HEK293T (cell line): ENCODE data around the gene PSMA3.

ENCODE experiments used
- CTCF ChIA-PET: fragments of 350-600 bp; formaldehyde crosslinking; extraction: SDS; loops from one replicate; lab custom pipeline; 2021; ENCODE audit warnings: antibody characterized with exemption, inconsistent platforms; lab: Yijun Ruan, JAX
- POLR2A ChIA-PET: fragments of 350-600 bp; formaldehyde crosslinking; extraction: SDS; loops from one replicate; lab custom pipeline; 2020; ENCODE audit warnings: antibody characterized with exemption, inconsistent platforms; lab: Yijun Ruan, JAX
- DNase-seq: peaks from one replicate; pipeline ENCODE4 v3.0.0; 2012; ENCODE audit warnings: mixed read lengths; ENCODE audit errors: extremely low spot score
- ARNT ChIP-seq: fragments of 450-650 bp; IDR thresholded peaks from 2 replicates; pipeline ENCODE4 v1.6.1; 2017; ENCODE audit warnings: mild to moderate bottlenecking
- BHLHE40 ChIP-seq: fragments of 450-650 bp; IDR thresholded peaks from 2 replicates; pipeline ENCODE4 v1.6.1; 2016; ENCODE audit warnings: mild to moderate bottlenecking, moderate library complexity, borderline replicate concordance
- CTBP1 ChIP-seq: fragments of 450-650 bp; IDR thresholded peaks from 2 replicates; pipeline ENCODE4 v1.6.1; 2016; ENCODE audit warnings: borderline replicate concordance
- ELF4 ChIP-seq: fragments of 450-650 bp; IDR thresholded peaks from 2 replicates; pipeline ENCODE4 v1.6.1; 2017; ENCODE audit warnings: antibody characterized with exemption
- FOXA1 ChIP-seq: fragments of 450-650 bp; IDR thresholded peaks from 2 replicates; pipeline ENCODE4 v1.6.1; 2016; ENCODE audit warnings: mild to moderate bottlenecking
- FOXK2 ChIP-seq: fragments of 450-650 bp; IDR thresholded peaks from 2 replicates; pipeline ENCODE4 v1.6.1; 2016; ENCODE audit warnings: mild to moderate bottlenecking
- FOXM1 ChIP-seq: fragments of 450-650 bp; IDR thresholded peaks from 2 replicates; pipeline ENCODE4 v1.6.1; 2017; ENCODE audit warnings: mild to moderate bottlenecking, borderline replicate concordance
- HDGF ChIP-seq: fragments of 450-650 bp; IDR thresholded peaks from 2 replicates; pipeline ENCODE4 v1.6.1; 2017; ENCODE audit warnings: antibody characterized with exemption, borderline replicate concordance
- L3MBTL2 ChIP-seq: fragments of 450-650 bp; conservative IDR thresholded peaks from 2 replicates; pipeline ENCODE4 v1.6.1; 2016; ENCODE audit warnings: mild to moderate bottlenecking
- LEF1 ChIP-seq: fragments of 450-650 bp; IDR thresholded peaks from 2 replicates; pipeline ENCODE4 v1.6.1; 2017; ENCODE audit warnings: mild to moderate bottlenecking, borderline replicate concordance
- NFRKB ChIP-seq: fragments of 450-650 bp; IDR thresholded peaks from 2 replicates; pipeline ENCODE4 v1.6.1; 2016; ENCODE audit warnings: mild to moderate bottlenecking, moderate library complexity
- SP1 ChIP-seq: fragments of 450-650 bp; IDR thresholded peaks from 2 replicates; pipeline ENCODE4 v1.6.1; 2017
- SUZ12 ChIP-seq: fragments of 450-650 bp; IDR thresholded peaks from 2 replicates; pipeline ENCODE4 v1.6.1; 2016; ENCODE audit warnings: mild to moderate bottlenecking
- TARDBP ChIP-seq: fragments of 450-650 bp; IDR thresholded peaks from 2 replicates; pipeline ENCODE4 v1.6.1; 2016
- ZNF384 ChIP-seq: fragments of 450-650 bp; IDR thresholded peaks from 2 replicates; pipeline ENCODE4 v1.6.1; 2016
- TF ChIP-seq, protein P1 (sequence below): fragments of 450-650 bp; IDR thresholded peaks from 2 replicates; pipeline ENCODE4 v1.6.1; 2016

Gene PSMA3

DNA sequence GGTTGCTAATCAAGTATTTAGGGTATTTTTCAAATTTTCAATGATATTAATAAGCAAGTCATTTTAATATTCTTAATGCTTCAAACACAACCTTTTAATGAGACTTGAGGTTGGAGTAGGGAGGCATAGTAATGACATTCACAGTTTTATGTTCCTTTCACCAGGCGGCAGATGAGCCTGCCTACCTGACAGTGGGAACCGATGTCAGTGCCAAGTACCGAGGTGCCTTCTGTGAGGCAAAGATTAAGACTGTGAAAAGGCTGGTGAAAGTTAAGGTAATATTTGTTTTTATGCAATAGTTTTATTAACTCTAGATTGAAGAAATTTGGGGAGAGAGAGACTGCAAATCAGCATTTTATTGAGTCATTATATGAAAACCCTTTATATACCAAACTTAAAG is 56.8 kb downstream of the PSMA3 start:
- POLR2A ChIA-PET: no interaction called here
- CTCF ChIA-PET: no interaction called here
- no peak for TF ChIP-seq LEF1
- TF ChIP-seq ZNF384: no peak
- TF ChIP-seq, protein P1, sequence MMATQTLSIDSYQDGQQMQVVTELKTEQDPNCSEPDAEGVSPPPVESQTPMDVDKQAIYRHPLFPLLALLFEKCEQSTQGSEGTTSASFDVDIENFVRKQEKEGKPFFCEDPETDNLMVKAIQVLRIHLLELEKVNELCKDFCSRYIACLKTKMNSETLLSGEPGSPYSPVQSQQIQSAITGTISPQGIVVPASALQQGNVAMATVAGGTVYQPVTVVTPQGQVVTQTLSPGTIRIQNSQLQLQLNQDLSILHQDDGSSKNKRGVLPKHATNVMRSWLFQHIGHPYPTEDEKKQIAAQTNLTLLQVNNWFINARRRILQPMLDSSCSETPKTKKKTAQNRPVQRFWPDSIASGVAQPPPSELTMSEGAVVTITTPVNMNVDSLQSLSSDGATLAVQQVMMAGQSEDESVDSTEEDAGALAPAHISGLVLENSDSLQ: no peak
- TF ChIP-seq ELF4: no peak
- no peak for TF ChIP-seq L3MBTL2
- no peak for TF ChIP-seq NFRKB
- TF ChIP-seq BHLHE40: no peak
- TF ChIP-seq TARDBP: no peak
- no peak for TF ChIP-seq FOXA1
- TF ChIP-seq FOXM1: no peak
- no peak for TF ChIP-seq HDGF
- no peak for TF ChIP-seq SP1
- no peak for TF ChIP-seq ARNT
- no peak for TF ChIP-seq CTBP1
- TF ChIP-seq SUZ12: no peak
- no peak for TF ChIP-seq FOXK2
- no peak for DNase-seq

DNA sequence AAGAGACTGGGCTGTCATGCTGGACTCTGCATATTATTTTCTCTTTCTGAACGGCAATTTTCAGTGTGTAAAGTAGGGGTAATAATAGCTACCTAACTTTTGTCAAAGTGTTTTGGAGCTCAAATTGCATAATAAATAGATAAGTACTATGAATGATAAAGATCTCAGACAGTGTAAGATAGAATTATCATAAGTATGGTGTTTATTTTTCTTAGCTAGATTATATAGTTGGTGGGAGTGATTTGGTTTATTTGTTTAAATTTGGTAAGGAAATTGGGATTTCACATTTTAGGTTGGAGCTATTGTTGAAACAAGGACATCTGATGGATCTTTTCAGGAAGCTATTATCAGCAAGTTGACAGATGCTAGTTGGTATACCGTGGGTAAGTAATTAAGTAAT is 61.1 kb downstream of the PSMA3 start:
- POLR2A ChIA-PET: interaction anchor here (1.1 kb wide), 1 partner anchor 7 kb away, joined by 4 read pairs; the partner anchor contains the start of gene ARID4A
- CTCF ChIA-PET: interaction anchor here (0.6 kb wide), 1 partner anchor 63 kb away, joined by 3 read pairs; no protein-coding TSS in a partner anchor
- no peak for DNase-seq
- no peak for TF ChIP-seq FOXM1
- TF ChIP-seq, protein P1: no peak

DNA sequence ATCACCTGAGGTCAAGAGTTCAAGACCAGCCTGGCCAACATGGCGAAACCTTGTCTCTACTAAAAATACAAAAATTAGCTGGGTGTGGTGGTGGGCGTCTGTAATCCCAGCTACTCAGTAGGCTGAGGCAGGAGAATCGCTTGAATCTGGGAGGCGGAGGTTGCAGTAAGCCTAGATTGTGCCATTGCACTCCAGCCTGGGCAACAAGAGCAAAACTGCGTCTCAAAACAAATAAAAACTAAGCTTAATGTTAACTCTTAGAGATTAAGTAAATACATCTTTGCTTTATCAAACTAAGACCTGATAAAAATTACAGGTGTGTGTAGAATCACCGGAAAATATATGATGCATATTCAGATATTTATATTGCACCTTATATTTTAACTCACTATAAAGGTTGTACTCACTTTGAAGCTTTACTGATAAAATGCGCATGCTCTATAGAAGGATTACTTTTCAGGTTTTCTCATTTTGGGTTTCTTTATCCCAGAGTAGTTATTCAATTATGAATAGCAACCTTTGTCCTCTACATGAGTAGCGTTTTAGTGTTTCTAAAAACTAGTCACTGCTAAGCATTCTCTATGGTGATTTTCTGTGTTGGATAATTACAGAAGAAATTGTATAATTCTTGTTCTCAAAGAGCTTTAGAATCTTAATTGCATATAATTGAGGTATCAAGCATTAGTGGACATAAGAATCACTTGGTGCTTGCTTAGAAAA is 63.1 kb downstream of the PSMA3 start:
- ChIA-PET CTCF (interaction anchor here (0.6 kb wide), 1 partner anchor 15 kb away, joined by 4 read pairs; no protein-coding TSS in a partner anchor), POLR2A (interaction anchor here (1.3 kb wide), 1 partner anchor 10 kb away, joined by 8 read pairs; the partner anchor contains the start of gene ARID4A)
- TF ChIP-seq FOXA1: no peak
- TF ChIP-seq FOXK2: no peak
- no peak for TF ChIP-seq FOXM1
- no peak for TF ChIP-seq HDGF
- no peak for TF ChIP-seq SP1
- no peak for TF ChIP-seq SUZ12
- no peak for TF ChIP-seq ELF4
- TF ChIP-seq ZNF384: no peak
- TF ChIP-seq ARNT: no peak
- TF ChIP-seq L3MBTL2: no peak
- no peak for TF ChIP-seq BHLHE40
- TF ChIP-seq CTBP1: no peak
- no peak for TF ChIP-seq NFRKB
- TF ChIP-seq LEF1: no peak
- TF ChIP-seq, protein P1: no peak
- TF ChIP-seq TARDBP: no peak
- no peak for DNase-seq

DNA sequence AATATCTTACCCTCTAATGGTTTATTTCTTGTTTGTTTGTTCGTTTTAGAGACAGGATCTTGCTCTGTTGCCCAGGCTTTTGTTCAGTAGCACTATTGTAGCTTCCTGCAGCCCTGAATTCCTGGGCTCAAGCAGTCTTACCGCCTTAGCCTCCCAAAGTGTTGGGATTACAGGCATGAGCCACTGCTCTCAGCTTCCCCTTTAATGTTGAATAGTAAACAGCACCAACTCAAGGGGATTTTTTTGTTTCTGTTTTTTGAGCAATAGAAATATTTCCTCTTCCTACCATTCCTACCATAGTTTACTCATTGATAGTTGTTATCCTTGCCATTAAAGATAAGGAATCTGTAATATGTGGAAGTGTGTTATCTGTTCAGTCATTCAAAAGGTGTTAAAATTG is 64.4 kb downstream of the PSMA3 start:
- ChIA-PET POLR2A (no interaction called here), CTCF (no interaction called here)
- no peak for DNase-seq
- TF ChIP-seq HDGF: no peak
- TF ChIP-seq CTBP1: no peak
- TF ChIP-seq ZNF384: no peak
- TF ChIP-seq, protein P1: no peak
- no peak for TF ChIP-seq NFRKB
- no peak for TF ChIP-seq FOXM1
- TF ChIP-seq ELF4: no peak
- no peak for TF ChIP-seq SUZ12
- no peak for TF ChIP-seq LEF1
- TF ChIP-seq FOXA1: no peak
- no peak for TF ChIP-seq BHLHE40
- no peak for TF ChIP-seq ARNT
- no peak for TF ChIP-seq FOXK2
- TF ChIP-seq TARDBP: no peak
- no peak for TF ChIP-seq L3MBTL2
- TF ChIP-seq SP1: no peak

DNA sequence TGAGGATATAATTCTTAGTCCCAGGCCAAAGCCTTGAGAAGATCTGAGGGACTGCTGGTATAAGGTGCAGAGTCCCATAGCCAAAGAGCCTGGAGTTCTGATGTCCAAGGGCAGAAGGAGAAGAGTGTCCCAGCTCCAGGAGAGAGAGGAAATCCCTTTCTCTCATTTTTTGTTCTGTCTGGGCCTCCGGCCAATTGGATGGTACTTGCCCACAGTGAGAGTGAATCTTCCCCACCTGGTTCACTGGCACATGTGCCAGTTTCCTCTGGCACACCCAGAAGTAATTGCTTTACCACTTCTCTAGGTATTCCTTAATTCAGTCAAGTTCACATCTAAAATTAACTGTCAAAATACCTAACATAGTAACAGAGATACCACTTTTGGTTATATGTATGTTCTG is 69.1 kb downstream of the PSMA3 start:
- ChIA-PET CTCF (no interaction called here), POLR2A (interaction anchor here (2.3 kb wide), 1 partner anchor 15 kb away, joined by 11 read pairs; the partner anchor contains the start of gene ARID4A)
- TF ChIP-seq FOXA1: no peak
- TF ChIP-seq ARNT: no peak
- no peak for TF ChIP-seq HDGF
- TF ChIP-seq NFRKB: no peak
- TF ChIP-seq, protein P1: no peak
- no peak for TF ChIP-seq CTBP1
- no peak for TF ChIP-seq LEF1
- TF ChIP-seq TARDBP: no peak
- no peak for TF ChIP-seq FOXM1
- TF ChIP-seq FOXK2: no peak
- TF ChIP-seq SP1: no peak
- TF ChIP-seq SUZ12: no peak
- TF ChIP-seq ZNF384: no peak
- TF ChIP-seq L3MBTL2: no peak
- no peak for TF ChIP-seq ELF4
- TF ChIP-seq BHLHE40: no peak
- no peak for DNase-seq
